A673 (cell line): Measurements from ENCODE around the gene CAMK1D. TPM values are rescaled to one million over a fixed set of nuclear protein-coding genes. Genes with fewer than 3 reads are reported as not detected.

Source experiments
- BruUV-seq: library from RNA; stranded (reverse); fragments of 400-500 nt; replicated peaks from 2 replicates; lab custom pipeline; 2021; lab: Mats Ljungman, UMichigan
- CTCF ChIA-PET: fragments of 300-600 bp; sonication (Branson Sonifier 250); formaldehyde crosslinking; loops from one replicate; lab custom pipeline; 2022; ENCODE audit warnings: antibody characterized with exemption; lab: Charles Lee
- POLR2A ChIA-PET: fragments of 300-600 bp; sonication (Branson Sonifier 250); formaldehyde crosslinking; loops from one replicate; lab custom pipeline; 2022; ENCODE audit warnings: antibody characterized with exemption; ENCODE audit not compliant: low non-redundant PET; lab: Charles Lee
- DNase-seq: peaks from one replicate; pipeline ENCODE4 v3.0.0-alpha.2; 2015; ENCODE audit warnings: low spot score
- H3K27ac ChIP-seq: fragments of 200-600 bp; sonication (generic); 2 replicates; pipeline ENCODE4 v1.5.1; 2016; ENCODE audit warnings: mixed run types, low read depth, mild to moderate bottlenecking, mixed read lengths, antibody characterized with exemption, low read length; ENCODE audit not compliant: poor library complexity, severe bottlenecking
- H3K27me3 ChIP-seq: fragments of 200-600 bp; sonication (generic); replicated peaks from 2 replicates; pipeline ENCODE4 v1.6.1; 2017; ENCODE audit warnings: mixed run types, low read depth, mild to moderate bottlenecking, mixed read lengths, antibody characterized with exemption, low read length; ENCODE audit not compliant: insufficient read depth, poor library complexity
- H3K36me3 ChIP-seq: fragments of 200-600 bp; sonication (generic); 2 replicates; pipeline ENCODE4 v1.6.1; 2016; ENCODE audit warnings: mixed run types, mild to moderate bottlenecking, mixed read lengths, antibody characterized with exemption, low read length; ENCODE audit not compliant: insufficient read depth, poor library complexity, severe bottlenecking
- H3K4me1 ChIP-seq: fragments of 200-600 bp; sonication (generic); 2 replicates; pipeline ENCODE4 v1.6.1; 2017; ENCODE audit warnings: mixed run types, mild to moderate bottlenecking, mixed read lengths, antibody characterized with exemption, low read length; ENCODE audit not compliant: insufficient read depth, poor library complexity, severe bottlenecking
- H3K4me3 ChIP-seq: fragments of 200-600 bp; sonication (generic); 2 replicates; pipeline ENCODE4 v1.5.1; 2016; ENCODE audit warnings: low read depth, mixed run types, mild to moderate bottlenecking, mixed read lengths, low read length; ENCODE audit not compliant: poor library complexity, severe bottlenecking
- H3K9me3 ChIP-seq: fragments of 200-600 bp; sonication (generic); 2 replicates; pipeline ENCODE4 v1.6.1; 2016; ENCODE audit warnings: mixed run types, low read depth, mild to moderate bottlenecking, mixed read lengths, antibody characterized with exemption, low read length; ENCODE audit not compliant: poor library complexity, severe bottlenecking
- CTCF ChIP-seq: fragments of 300-800, 200-600 bp; sonication (generic); conservative IDR thresholded peaks from 2 replicates; pipeline ENCODE4 v1.5.1; 2017; ENCODE audit warnings: low read depth, mild to moderate bottlenecking, antibody characterized with exemption, low read length, moderate library complexity, mixed read lengths
- EZH2 ChIP-seq: fragments of 200-600 bp; sonication (generic); IDR thresholded peaks from 2 replicates; pipeline ENCODE4 v1.6.1; 2017; ENCODE audit warnings: borderline replicate concordance, low read depth, mild to moderate bottlenecking, mixed read lengths, antibody characterized with exemption, low read length; ENCODE audit not compliant: poor library complexity, severe bottlenecking
- intact Hi-C: fragments of 100-400 bp; cut with micrococcal nuclease; formaldehyde crosslinking; loops from one replicate; pipeline ENCODE4 v1.10.0; 2022; ENCODE audit not compliant: unreplicated experiment
- total RNA-seq: library from RNA; stranded (reverse); gene quantifications from 2 replicates; pipeline ENCODE4 v1.2.3, GENCODE V29; 2021

The CAMK1D gene
- total RNA-seq, 1 experiment from 2014 or later: 23.7 TPM

GRCh38 chr10:12513775-12514673 lies 164.7 kb downstream of the CAMK1D start:
- POLR2A ChIA-PET: no interaction called here

DNA sequence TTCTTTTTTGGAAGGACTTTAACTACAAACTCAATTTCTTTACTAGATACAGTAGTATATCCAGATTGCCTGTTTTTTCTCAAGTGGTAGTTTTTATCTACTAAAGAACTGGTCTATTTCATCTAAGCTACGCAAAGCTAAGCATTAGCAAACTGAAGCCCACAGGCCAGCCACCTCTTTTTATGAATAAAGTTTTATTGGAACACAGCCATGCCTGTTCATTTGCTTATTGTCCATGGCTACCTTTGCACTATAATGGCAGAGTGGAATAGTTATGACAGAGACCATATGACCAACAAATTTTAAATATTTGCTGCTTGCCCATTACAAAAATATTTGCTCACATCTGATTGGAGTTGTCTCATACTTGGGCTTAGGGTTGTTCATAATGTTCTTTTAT lies 168.7 kb downstream of the CAMK1D start:
- no TSS peak for BruUV-seq
- Histone ChIP-seq H3K4me1 (peaks cover 18% of the 10 kb centered on the region), H3K36me3 (no peaks in the 10 kb centered on the region), H3K9me3 (peaks cover 14% of the 10 kb centered on the region), H3K27me3 (no peaks in the 10 kb centered on the region), H3K27ac (no peak overlapping the region), H3K4me3 (no peak overlapping the region)
- ChIA-PET CTCF (no interaction called here), POLR2A (no interaction called here)
- DNase-seq: no peak
- no peak for TF ChIP-seq CTCF
- TF ChIP-seq EZH2: no peak
- intact Hi-C loops: no loop called here

More at GRCh38 chr10:12513775-12514673, 164.7 kb downstream of the CAMK1D start:
- H3K4me3 ChIP-seq: no peak overlapping the region
- CTCF ChIA-PET: no interaction called here
- no peaks in the 10 kb centered on the region for H3K36me3 ChIP-seq
- H3K9me3 ChIP-seq: peaks cover 4% of the 10 kb centered on the region
- BruUV-seq: no TSS peak
- DNase-seq: peak; percentile 88
- H3K27me3 ChIP-seq: no peaks in the 10 kb centered on the region
- peaks cover 41% of the 10 kb centered on the region for H3K4me1 ChIP-seq
- H3K27ac ChIP-seq: no peak overlapping the region
- TF ChIP-seq EZH2 (no peak), CTCF (no peak)
- intact Hi-C loops: no loop called here

DNA sequence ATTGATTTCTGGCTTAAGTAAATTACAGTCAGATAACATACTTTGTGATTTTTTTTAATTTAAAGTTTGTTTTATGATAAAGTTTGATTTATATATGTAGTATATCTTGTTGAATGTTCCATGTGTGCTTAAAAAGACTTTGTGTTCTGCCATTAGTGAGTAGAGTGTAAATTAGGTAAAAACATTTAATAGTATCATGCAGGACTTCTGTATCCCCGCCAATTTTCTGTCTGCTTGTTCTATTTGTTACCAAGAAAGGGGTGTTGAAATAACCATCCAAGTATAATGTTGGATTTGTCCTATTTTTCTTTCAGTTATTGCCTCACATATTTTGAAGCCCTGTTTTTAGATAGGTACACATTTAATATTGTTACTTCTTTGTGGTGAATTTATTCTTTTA lies 172.1 kb downstream of the CAMK1D start:
- no TSS peak for BruUV-seq
- H3K27me3 ChIP-seq: no peaks in the 10 kb centered on the region
- H3K4me3 ChIP-seq: no peak overlapping the region
- DNase-seq: no peak
- H3K27ac ChIP-seq: no peak overlapping the region
- no peaks in the 10 kb centered on the region for H3K4me1 ChIP-seq
- H3K9me3 ChIP-seq: peaks cover 25% of the 10 kb centered on the region
- intact Hi-C loops: no loop called here
- no peaks in the 10 kb centered on the region for H3K36me3 ChIP-seq
- CTCF ChIA-PET: no interaction called here
- no peak for TF ChIP-seq EZH2
- TF ChIP-seq CTCF: no peak
- POLR2A ChIA-PET: no interaction called here
